ENCODE data around the gene STARD3.

The STARD3 gene

DNA sequence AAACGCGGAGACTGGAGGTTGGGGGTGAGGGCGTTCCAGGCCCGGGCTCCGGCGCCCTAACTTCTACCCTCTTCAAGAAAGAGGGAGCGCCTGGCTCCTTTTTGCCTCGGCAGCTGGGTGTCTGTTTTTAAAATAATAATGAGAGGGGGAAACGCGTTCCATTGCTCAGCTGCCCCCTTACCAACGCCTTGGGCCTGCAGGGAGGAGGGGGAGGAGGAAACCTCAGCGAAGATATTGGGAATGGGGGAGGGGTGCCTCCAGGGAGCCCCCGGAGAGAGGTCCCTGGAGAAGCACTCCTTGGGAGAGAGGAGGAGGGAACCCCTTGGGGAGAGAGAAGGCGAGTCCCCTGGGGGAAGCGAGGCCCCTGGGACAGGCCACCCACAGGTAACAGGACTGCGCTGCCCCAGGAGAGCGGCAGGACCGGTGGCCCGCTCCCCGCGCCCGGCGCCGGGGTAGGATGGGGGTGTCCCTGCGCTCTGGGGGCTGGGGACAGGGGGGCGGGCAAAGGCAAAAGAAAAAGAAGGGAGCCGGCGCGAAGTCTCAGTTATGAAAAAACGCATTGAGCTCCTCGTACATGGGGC is 31.9 kb upstream of the STARD3 start:
- no peak for DNase-seq (ENCODE audit: low read depth in 2 of 2)

DNA sequence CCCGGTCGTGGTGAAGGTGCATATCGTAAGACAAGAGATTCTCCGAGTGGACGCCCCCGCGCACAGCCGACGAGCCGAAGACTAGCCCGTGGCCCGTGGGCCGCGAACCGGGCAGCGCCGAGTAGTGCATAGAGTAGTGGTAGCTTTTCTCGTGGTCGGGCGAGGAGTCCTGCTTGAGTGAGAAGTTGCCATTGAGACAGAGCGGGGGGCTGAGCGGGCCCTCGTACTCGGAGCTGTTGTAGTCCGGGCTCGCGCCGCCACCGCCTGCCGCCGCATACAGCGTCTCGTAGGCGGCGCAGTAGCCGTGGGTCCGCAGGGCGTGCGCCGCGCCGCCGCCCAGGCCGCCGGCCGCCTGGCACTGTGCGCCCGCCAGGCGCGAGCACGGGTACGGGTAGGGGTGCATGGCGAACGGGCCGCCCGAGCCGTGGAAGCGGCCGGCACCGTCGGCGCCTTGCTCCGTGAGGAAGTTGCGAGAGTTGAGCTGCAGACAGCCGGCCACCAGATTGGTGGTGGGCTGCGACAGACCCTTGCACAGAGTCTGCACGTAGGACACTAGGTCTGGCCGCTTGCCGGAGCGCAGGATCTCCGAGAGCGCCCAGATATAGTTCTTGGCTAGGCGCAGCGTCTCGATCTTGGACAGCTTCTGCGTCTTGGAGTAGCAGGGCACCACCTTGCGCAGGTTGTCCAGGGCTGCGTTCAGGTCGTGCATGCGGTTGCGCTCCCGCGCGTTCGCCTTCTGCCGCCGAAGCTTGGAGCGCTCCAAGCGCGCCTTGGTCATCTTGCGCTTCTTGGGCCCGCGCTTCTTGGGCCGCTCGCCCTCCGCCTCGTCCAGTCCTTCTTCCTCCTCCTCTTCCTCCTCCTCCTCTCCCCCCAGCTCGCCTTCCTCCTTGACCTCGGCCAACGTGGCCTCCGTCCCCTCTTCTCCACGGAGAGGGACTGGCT is 31.2 kb upstream of the STARD3 start:
- no peak for DNase-seq (ENCODE audit: low read depth in 2 of 2)

GRCh38 chr17:39606434-39607056 is 30.4 kb upstream of the STARD3 start:
- DNase-seq (ENCODE audit: low read depth in 2 of 2) = no peak

- no peak for DNase-seq (ENCODE audit: low read depth in 2 of 2)
These were observed 29.7 kb upstream of the STARD3 start for GRCh38 chr17:39607057-39607850.

- no peak for DNase-seq (ENCODE audit: low read depth in 2 of 2)
These were observed 29.2 kb upstream of the STARD3 start, which contains the start of gene NEUROD2 for GRCh38 chr17:39607851-39608130. Gene NEUROD2, minus strand, starts transcription at chr17:39607920. Its CDS starts 1,321 bp downstream, at chr17:39606599.

- no peak for DNase-seq (ENCODE audit: low read depth in 2 of 2)
These were observed 28.6 kb upstream of the STARD3 start for GRCh38 chr17:39608142-39608981.

GRCh38 chr17:39609416-39610025 is 27.4 kb upstream of the STARD3 start:
- no peak for DNase-seq (ENCODE audit: low read depth in 2 of 2)

- DNase-seq (ENCODE audit: low read depth in 2 of 2) = no peak
These were observed 25.4 kb upstream of the STARD3 start for GRCh38 chr17:39611401-39612112.

GRCh38 chr17:39612291-39612894 is 24.6 kb upstream of the STARD3 start:
- no peak for DNase-seq (ENCODE audit: low read depth in 2 of 2)

- DNase-seq (ENCODE audit: low read depth in 2 of 2) = no peak
These were observed 23.9 kb upstream of the STARD3 start for GRCh38 chr17:39612935-39613464.

GRCh38 chr17:39614545-39615157 is 22.3 kb upstream of the STARD3 start:
- DNase-seq (ENCODE audit: low read depth in 2 of 2) = no peak

GRCh38 chr17:39615434-39615833 is 21.5 kb upstream of the STARD3 start:
- DNase-seq (ENCODE audit: low read depth in 2 of 2) = no peak

- DNase-seq (ENCODE audit: low read depth in 2 of 2) = no peak
These were observed 19.9 kb upstream of the STARD3 start for GRCh38 chr17:39617100-39617445.

GRCh38 chr17:39617446-39618245 is 19.3 kb upstream of the STARD3 start:
- peak in 1 of 2 donors; percentile 39 for DNase-seq (ENCODE audit: low read depth in 2 of 2)

GRCh38 chr17:39618246-39618913 is 18.6 kb upstream of the STARD3 start:
- DNase-seq (ENCODE audit: low read depth in 2 of 2) = no peak

DNA sequence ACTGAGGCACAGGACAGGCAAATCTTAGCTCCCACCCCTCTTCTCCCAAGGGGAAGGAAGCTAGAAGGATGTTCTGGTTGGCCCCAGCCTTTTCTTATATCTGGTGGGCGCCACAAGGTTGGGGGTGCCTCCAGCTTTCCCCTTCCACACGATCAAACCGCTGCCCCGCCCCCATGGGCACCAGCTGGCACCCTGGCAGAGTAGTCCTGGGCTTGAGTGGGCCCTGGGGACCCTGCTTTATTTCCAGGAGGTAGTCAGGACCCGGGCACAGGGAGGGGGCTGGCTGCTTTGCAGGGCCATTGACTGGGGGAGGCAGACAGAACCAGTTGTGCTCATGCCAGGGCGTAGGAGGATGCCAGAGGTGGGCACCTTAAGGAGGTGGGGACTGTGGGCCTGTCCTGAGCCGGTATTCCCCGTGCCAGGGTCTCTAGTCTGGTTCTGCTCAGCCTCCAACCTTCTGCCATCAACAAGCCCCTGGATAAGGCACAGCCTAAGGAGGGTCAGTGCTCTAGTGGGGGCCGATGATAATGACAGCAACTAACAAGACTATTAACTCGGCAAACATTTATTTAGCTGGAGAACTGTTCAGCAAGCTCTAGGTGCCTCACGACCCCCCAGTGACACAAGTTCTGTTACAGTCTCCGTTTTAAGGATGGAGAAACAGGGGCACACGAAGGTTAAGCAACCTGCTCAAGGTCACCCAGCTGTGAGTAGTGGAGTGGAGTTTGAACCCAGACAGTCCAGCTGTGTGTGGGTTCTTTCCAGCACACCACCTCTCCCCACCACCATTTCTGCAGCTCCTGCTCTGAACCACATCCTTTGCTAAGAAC is 17.8 kb upstream of the STARD3 start:
- DNase-seq (ENCODE audit: low read depth in 2 of 2) = no peak

GRCh38 chr17:39619786-39620101 is 17.2 kb upstream of the STARD3 start:
- no peak for DNase-seq (ENCODE audit: low read depth in 2 of 2)

Data from activated CD4-positive, alpha-beta T cell treated with anti-CD3 and anti-CD28 coated beads for 24 hours (primary cell).